Skeletal muscle satellite cell (primary cell): ENCODE results near the gene PRKN.

ENCODE experiments used
- H3K27me3 ChIP-seq: 2 replicates; pipeline ENCODE4 v1.7.0; 2013; ENCODE audit warnings: low read length; ENCODE audit not compliant: control insufficient read depth, insufficient read depth
- H3K36me3 ChIP-seq: 2 replicates; pipeline ENCODE4 v1.7.0; 2013; ENCODE audit warnings: mild to moderate bottlenecking, control low read depth, low read length; ENCODE audit not compliant: insufficient read depth
- H3K4me1 ChIP-seq: 2 replicates; pipeline ENCODE4 v1.7.0; 2013; ENCODE audit warnings: low read length; ENCODE audit not compliant: control insufficient read depth, insufficient read depth
- H3K4me2 ChIP-seq: 2 replicates; pipeline ENCODE4 v1.7.0; 2013; ENCODE audit warnings: mild to moderate bottlenecking, low read length
- H3K4me3 ChIP-seq: 2 replicates; pipeline ENCODE4 v1.7.0; 2013; ENCODE audit warnings: low read length
- H3K9ac ChIP-seq: 2 replicates; pipeline ENCODE4 v1.7.0; 2013; ENCODE audit warnings: mild to moderate bottlenecking, low read depth, low read length, moderate library complexity
- H3K9me3 ChIP-seq: replicated peaks from 2 replicates; pipeline ENCODE4 v1.7.0; 2013; ENCODE audit warnings: mild to moderate bottlenecking, control low read depth, low read length

Gene PRKN

GRCh38 chr6:162442687-162443086, 284.9 kb downstream of the PRKN start:
- Histone ChIP-seq H3K9ac (no peak overlapping the region), H3K9me3 (no peaks in the 10 kb centered on the region), H3K36me3 (no peaks in the 10 kb centered on the region), H3K4me3 (no peak overlapping the region), H3K27me3 (no peaks in the 10 kb centered on the region), H3K4me2 (no peak overlapping the region), H3K4me1 (no peaks in the 10 kb centered on the region)

DNA sequence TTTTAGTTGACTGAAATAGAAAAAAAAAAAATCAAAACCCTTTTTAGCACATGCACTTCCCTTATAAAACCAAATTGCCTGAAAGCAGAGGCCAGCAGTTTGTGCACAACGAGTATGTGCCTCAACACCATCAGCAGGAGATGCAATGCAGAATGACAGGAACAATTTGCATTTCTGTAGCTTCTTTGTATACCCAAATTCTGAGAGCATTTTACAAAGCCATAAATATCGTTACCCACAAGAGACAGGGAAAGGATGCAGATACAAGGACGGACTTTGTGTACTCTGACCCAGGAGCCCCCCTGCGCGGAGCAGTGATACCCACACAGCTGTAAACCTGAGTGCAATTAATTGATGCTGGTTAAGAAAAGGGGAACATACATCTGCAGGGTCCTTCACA, 285.6 kb downstream of the PRKN start:
- Histone ChIP-seq H3K4me1 (no peaks in the 10 kb centered on the region), H3K9ac (no peak overlapping the region), H3K27me3 (no peaks in the 10 kb centered on the region), H3K4me3 (no peak overlapping the region), H3K4me2 (no peak overlapping the region), H3K36me3 (no peaks in the 10 kb centered on the region), H3K9me3 (no peaks in the 10 kb centered on the region)

DNA sequence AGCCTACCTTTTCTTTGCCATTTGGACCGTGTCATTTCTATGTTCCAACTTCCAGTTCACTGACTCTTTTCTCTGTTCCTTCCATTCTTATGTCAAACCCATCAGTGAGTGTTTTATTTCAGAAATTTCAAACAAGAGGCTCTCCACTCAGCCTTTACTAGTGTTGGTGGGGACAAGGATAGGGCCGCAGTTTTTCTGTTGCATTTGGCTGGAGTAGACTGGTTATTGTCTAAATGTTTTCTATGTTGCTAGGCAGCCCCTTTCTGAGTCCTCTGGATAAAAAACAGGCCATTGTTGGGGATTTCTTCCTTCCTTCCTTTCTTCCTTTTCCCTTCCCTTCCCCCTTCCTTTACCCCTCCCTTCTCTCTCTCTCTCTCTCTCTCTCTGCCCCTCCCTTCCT, 288.6 kb downstream of the PRKN start:
- Histone ChIP-seq H3K9me3 (no peaks in the 10 kb centered on the region), H3K9ac (no peak overlapping the region), H3K4me2 (no peak overlapping the region), H3K4me1 (no peaks in the 10 kb centered on the region), H3K27me3 (no peaks in the 10 kb centered on the region), H3K4me3 (no peak overlapping the region), H3K36me3 (no peaks in the 10 kb centered on the region)

DNA sequence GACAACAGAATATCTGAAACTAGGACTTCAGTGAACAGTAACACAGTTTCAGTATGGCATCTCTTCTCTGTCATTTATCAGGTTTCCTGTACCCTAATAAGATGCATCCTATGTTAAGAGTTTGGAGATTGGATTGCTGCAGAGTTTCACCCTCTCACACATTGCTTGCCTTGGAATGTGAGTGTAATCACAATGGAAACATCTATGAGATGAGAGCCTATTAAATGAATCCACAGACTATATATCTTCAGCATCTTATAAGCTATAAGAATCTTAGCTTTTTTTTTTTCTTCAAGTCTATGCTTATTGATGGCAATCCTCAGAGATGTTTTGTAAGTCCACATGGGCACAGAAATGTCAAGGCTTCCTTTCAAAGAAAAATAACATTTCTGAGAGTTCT, 292.5 kb downstream of the PRKN start:
- H3K9ac ChIP-seq: no peak overlapping the region
- no peak overlapping the region for H3K4me2 ChIP-seq
- no peaks in the 10 kb centered on the region for H3K27me3 ChIP-seq
- H3K4me3 ChIP-seq: no peak overlapping the region
- no peaks in the 10 kb centered on the region for H3K4me1 ChIP-seq
- H3K9me3 ChIP-seq: no peaks in the 10 kb centered on the region
- H3K36me3 ChIP-seq: no peaks in the 10 kb centered on the region

GRCh38 chr6:162421004-162421403, 306.6 kb downstream of the PRKN start:
- no peaks in the 10 kb centered on the region for H3K9me3 ChIP-seq
- no peaks in the 10 kb centered on the region for H3K27me3 ChIP-seq
- H3K36me3 ChIP-seq: no peaks in the 10 kb centered on the region
- H3K4me2 ChIP-seq: no peak overlapping the region
- no peak overlapping the region for H3K9ac ChIP-seq
- H3K4me1 ChIP-seq: no peaks in the 10 kb centered on the region
- no peak overlapping the region for H3K4me3 ChIP-seq

DNA sequence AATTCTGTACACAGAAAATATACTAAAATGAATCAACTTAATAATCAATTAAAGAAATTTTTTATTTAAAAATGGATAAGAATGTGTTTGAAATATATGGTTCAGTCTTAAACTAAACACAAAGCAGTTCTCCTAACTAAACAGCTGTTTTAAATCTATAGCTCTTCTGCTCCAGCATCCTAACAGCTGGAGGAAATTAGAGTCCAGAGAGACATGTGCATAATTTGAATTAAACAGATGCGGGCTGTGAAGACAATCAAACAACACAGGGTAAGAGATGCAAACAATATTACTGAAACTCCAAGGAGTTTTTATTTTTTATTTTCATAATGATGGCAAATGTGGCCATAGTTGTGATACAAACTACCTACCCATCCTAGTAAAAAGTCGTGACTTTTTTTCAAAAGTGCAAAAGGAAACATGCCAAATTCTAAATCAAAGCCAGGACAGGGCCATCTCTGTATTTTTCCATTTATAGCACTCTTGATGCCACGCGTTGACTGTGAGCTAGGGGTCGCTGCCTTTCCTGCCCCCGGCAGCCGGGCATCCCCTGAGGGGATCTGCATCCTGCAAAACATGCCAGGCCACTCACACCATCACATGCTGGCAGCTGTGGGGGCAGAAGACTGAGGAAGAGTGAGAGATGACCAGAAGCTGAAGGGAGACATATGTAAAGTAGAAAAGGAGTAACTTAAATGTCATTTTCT, 310.6 kb downstream of the PRKN start:
- Histone ChIP-seq H3K9ac (no peak overlapping the region), H3K27me3 (no peaks in the 10 kb centered on the region), H3K4me3 (no peak overlapping the region), H3K36me3 (no peaks in the 10 kb centered on the region), H3K9me3 (no peaks in the 10 kb centered on the region), H3K4me1 (no peaks in the 10 kb centered on the region), H3K4me2 (peak overlapping the region; percentile 44)

- Histone ChIP-seq H3K9me3 (no peaks in the 10 kb centered on the region), H3K27me3 (no peaks in the 10 kb centered on the region), H3K4me2 (no peak overlapping the region), H3K4me3 (no peak overlapping the region), H3K4me1 (no peaks in the 10 kb centered on the region), H3K36me3 (no peaks in the 10 kb centered on the region), H3K9ac (no peak overlapping the region)
These were observed 311.3 kb downstream of the PRKN start for GRCh38 chr6:162416307-162416706.

- H3K4me2 ChIP-seq: no peak overlapping the region
- H3K27me3 ChIP-seq: no peaks in the 10 kb centered on the region
- H3K4me1 ChIP-seq: no peaks in the 10 kb centered on the region
- no peaks in the 10 kb centered on the region for H3K9me3 ChIP-seq
- H3K36me3 ChIP-seq: no peaks in the 10 kb centered on the region
- no peak overlapping the region for H3K9ac ChIP-seq
- H3K4me3 ChIP-seq: no peak overlapping the region
These were observed 317.6 kb downstream of the PRKN start for GRCh38 chr6:162409741-162410691.

DNA sequence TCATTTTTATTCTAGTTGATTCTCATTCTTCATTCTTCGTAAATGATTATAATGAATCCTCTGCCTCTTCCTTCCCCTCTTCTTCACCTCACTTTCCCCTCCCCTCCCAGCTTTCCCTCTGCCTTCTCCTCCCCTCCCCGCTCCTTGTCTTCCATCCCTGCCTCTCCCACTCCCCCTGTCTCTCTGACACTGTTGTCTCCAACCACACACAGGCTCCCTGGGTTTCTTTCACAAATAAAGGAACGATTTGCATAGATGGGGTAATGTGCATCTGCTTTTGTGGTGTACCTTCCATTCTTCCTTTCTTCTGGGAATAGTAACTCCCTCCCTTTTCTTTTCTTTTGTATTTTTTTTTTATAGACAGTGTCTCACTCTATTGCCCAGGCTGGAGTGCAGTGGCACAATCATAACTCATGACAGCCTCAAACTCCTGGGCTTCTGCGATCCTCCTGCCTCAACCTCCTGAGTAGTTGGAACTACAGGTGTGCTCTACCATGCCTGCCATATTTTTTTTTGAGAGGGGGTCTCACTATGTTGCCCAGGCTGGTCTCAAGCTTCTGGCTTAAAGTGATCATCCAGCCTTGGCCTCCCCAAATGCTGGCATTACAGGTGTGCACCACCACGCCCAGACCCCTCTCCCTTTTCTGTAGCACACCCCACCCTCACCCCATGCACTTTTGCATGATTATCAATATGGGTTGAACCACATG, 318.6 kb downstream of the PRKN start:
- H3K4me3 ChIP-seq: no peak overlapping the region
- no peaks in the 10 kb centered on the region for H3K27me3 ChIP-seq
- no peak overlapping the region for H3K9ac ChIP-seq
- no peak overlapping the region for H3K4me2 ChIP-seq
- no peaks in the 10 kb centered on the region for H3K36me3 ChIP-seq
- H3K4me1 ChIP-seq: no peaks in the 10 kb centered on the region
- no peaks in the 10 kb centered on the region for H3K9me3 ChIP-seq

- H3K4me1 ChIP-seq: no peaks in the 10 kb centered on the region
- H3K4me2 ChIP-seq: no peak overlapping the region
- no peaks in the 10 kb centered on the region for H3K9me3 ChIP-seq
- H3K4me3 ChIP-seq: no peak overlapping the region
- no peaks in the 10 kb centered on the region for H3K27me3 ChIP-seq
- H3K9ac ChIP-seq: no peak overlapping the region
- no peaks in the 10 kb centered on the region for H3K36me3 ChIP-seq
These were observed 322.6 kb downstream of the PRKN start for GRCh38 chr6:162404951-162405350.

GRCh38 chr6:162403031-162403430, 324.5 kb downstream of the PRKN start:
- Histone ChIP-seq H3K9me3 (no peaks in the 10 kb centered on the region), H3K4me1 (no peaks in the 10 kb centered on the region), H3K4me3 (no peak overlapping the region), H3K36me3 (no peaks in the 10 kb centered on the region), H3K4me2 (no peak overlapping the region), H3K9ac (no peak overlapping the region), H3K27me3 (no peaks in the 10 kb centered on the region)
